GM18508 (cell line): Measurements from ENCODE around the gene SPRN.
"Not testable (repeated sequence)": the region's sequence is repeated elsewhere in the genome, so short reads cannot be mapped to it uniquely, and the experiment has no call there.

Experiments
- ATAC-seq: cut with Tn5 transposase; IDR thresholded peaks from one replicate; pipeline ENCODE4 v1.9.1; 2021; ENCODE audit warnings: moderate number of reproducible peaks; ENCODE audit not compliant: insufficient read depth, unreplicated experiment

The SPRN gene

GRCh38 chr10:133441356-133441755, 16.9 kb upstream of the SPRN start:
- not testable (repeated sequence) for ATAC-seq

- ATAC-seq = no peak
These were observed 16.3 kb upstream of the SPRN start for GRCh38 chr10:133440633-133441285.

GRCh38 chr10:133439517-133440461, 15.4 kb upstream of the SPRN start:
- no peak for ATAC-seq

- no peak for ATAC-seq
These were observed 14.4 kb upstream of the SPRN start for GRCh38 chr10:133438711-133439273.

- ATAC-seq = not testable (repeated sequence)
These were observed 8.4 kb upstream of the SPRN start for GRCh38 chr10:133432789-133433188.

GRCh38 chr10:133431888-133432613, 7.6 kb upstream of the SPRN start:
- not testable (repeated sequence) for ATAC-seq

GRCh38 chr10:133429571-133429970, 5.1 kb upstream of the SPRN start:
- not testable (repeated sequence) for ATAC-seq

GRCh38 chr10:133424102-133424501, 323 bp downstream of the SPRN start:
- not testable (repeated sequence) for ATAC-seq

- no peak for ATAC-seq
These were observed 1.3 kb downstream of the SPRN start for GRCh38 chr10:133422807-133423771.

- ATAC-seq = no peak
These were observed 2.1 kb downstream of the SPRN start for GRCh38 chr10:133422223-133422806.

GRCh38 chr10:133421336-133422222, 2.8 kb downstream of the SPRN start:
- no peak for ATAC-seq

- no peak for ATAC-seq
These were observed 3.8 kb downstream of the SPRN start for GRCh38 chr10:133420579-133420978.

GRCh38 chr10:133420028-133420427, 4.4 kb downstream of the SPRN start:
- ATAC-seq = no peak

- ATAC-seq = no peak
These were observed 5.0 kb downstream of the SPRN start for GRCh38 chr10:133419211-133419950.

- ATAC-seq = no peak
These were observed 6.0 kb downstream of the SPRN start for GRCh38 chr10:133418289-133418993.

GRCh38 chr10:133415752-133416151, 8.7 kb downstream of the SPRN start:
- ATAC-seq = no peak

- ATAC-seq = not testable (repeated sequence)
These were observed 10.0 kb downstream of the SPRN start for GRCh38 chr10:133414401-133414800.
